ENCODE results near the gene IL6R.
A peak's percentile ranks its signal among the peaks of the same experiment; 100 is the strongest.
"Not testable (repeated sequence)": the region's sequence is repeated elsewhere in the genome, so short reads cannot be mapped to it uniquely, and the experiment has no call there.

Gene IL6R

GRCh38 chr1:154404984-154405746 lies at the start of gene IL6R:
IL6R (plus strand) TSS chr1:154405343; CDS start chr1:154405630, 287 bp downstream.
- DNase-seq (ENCODE audit: low read depth in 2 of 2) = peak in 1 of 2 donors; percentile 62

DNA sequence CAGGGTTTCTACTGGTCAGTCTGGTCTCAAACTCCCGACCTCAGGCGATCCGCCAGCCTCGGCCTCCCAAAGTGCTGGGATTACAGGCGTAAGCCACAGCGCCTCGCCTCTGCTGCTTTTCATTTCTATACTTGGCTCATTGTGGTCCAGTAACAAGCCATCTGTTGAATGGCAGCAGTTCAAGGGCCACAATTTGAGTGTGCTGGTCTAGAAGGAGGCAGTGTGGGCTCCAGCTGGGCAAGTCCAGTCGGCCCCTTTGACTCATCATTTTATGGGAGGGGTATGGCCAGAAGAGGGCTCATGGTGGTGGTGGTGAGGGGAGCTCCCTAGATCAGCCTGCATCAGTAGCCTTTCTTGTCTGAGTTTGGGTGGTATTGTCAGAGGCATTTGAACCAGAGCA lies 46.6 kb upstream of the IL6R start:
- no peak for DNase-seq (ENCODE audit: low read depth in 2 of 2)

DNA sequence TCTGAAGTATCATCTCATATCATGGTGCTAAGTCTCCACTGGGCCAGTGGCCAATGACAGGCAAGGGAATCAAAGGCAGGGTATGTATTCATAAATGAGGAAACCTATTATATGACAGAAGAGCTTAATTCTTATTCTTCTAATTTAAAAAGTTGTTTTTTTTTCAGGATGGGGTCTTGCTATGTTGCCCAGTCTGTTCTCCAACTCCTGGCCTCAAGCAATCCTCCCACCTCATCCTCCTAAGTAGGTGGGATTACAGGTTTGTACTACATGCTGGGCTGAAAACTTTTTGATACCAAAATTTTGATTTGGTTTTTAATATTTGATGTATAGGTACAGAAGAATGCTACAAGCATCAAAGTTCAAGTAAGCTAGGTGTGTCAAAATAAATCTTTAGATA lies 44.9 kb upstream of the IL6R start:
- no peak for DNase-seq (ENCODE audit: low read depth in 2 of 2)

- not testable (repeated sequence) for DNase-seq (ENCODE audit: low read depth in 2 of 2)
Measured at GRCh38 chr1:154360881-154361280, 44.3 kb upstream of the IL6R start.

DNA sequence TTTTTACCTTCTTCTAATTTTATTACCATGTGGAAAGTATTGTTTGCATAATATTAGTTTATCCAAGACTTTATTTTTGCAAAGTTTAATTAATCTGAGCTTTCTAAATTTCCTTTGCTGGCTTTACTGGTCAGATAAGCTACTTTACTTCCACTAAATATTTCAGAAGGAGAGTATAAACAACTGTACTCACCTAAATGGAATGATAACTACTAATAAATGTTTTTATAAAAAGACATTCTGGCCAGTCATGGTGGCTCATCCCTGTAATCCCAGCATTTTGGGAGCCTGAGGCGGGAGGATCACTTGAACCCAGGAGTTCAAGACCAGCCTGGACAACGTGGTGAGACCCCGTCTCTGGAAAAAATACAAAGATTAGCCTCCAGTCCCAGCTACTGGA lies 43.8 kb upstream of the IL6R start:
- no peak for DNase-seq (ENCODE audit: low read depth in 2 of 2)

DNA sequence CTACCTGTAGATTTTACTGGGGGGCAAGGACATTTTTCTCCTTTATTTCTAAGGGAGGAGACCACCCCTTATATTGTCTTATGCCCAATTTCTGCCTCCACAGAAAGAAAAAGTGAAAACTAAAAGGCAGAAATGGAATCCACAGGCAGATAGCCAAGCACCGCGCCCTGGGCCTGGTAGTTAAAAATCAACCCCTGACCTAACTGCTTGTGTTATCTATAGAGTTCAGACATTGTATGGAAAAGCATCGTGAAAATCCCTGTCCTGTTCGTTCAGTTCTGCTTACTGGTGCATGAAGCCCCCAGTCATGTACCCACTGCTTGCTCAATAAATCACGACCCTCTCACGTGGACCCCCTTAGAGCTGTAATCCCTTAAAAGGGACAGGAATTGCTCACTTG lies 33.7 kb upstream of the IL6R start:
- no peak for DNase-seq (ENCODE audit: low read depth in 2 of 2)

- not testable (repeated sequence) for DNase-seq (ENCODE audit: low read depth in 2 of 2)
Measured at GRCh38 chr1:154373777-154374357, 31.3 kb upstream of the IL6R start.

GRCh38 chr1:154379301-154379700 lies 25.8 kb upstream of the IL6R start:
- DNase-seq (ENCODE audit: low read depth in 2 of 2) = no peak

- no peak for DNase-seq (ENCODE audit: low read depth in 2 of 2)
Measured at GRCh38 chr1:154384650-154385489, 20.3 kb upstream of the IL6R start.

GRCh38 chr1:154386643-154387352 lies 18.3 kb upstream of the IL6R start:
- DNase-seq (ENCODE audit: low read depth in 2 of 2) = peak; percentile 74 to 82

DNA sequence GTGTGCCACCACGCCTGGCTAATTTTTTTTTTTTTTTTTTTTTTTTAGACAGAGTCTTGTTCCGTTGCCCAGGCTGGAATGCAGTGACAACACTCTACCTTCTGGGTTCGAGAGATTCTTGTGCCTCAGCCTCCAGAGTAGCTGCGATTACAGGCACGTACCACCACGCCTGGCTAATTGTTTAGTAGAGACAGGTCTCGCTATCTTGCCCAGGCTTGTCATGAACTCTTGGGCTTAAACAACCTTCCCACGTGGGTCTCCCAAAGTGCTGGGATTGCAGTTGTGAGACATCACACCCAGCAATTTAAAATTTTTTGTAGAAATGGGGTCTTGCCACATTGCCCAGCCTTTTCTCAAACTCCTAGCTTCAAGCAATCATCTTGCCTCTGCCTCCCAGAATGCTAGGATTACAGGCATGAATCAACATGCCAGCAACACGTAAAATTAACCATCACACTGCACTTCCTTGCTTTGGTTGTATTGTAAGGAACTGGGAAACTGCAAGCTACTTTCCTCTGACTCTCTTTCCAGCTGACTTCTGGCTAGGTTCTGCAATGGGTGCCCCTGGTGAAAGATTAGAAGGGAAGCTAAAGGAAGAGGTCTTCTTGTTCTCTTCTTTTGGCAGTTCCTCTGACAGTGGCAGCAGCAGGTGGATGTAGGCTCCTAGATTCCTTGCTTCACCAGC lies 13.9 kb upstream of the IL6R start:
- DNase-seq (ENCODE audit: low read depth in 2 of 2) = no peak

DNA sequence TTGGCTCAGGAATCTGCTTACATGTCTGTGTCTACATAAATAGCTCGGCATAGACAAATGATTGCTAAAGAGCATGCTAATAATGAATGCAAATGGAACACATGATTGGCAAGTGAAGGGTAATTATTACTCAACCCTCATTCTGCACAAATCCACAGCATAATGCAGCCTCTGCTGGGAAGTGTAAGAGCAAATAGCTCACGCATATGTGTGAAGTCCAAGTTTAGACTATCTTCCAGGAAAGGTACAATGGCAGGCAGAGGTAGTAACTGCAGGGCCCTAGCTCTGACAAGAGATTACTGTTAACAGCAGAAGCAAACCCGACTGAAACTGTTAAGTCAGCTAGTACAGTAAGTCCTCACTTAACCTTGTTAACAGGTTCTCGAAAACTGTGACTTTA lies 7.0 kb upstream of the IL6R start:
- DNase-seq (ENCODE audit: low read depth in 2 of 2) = no peak

DNA sequence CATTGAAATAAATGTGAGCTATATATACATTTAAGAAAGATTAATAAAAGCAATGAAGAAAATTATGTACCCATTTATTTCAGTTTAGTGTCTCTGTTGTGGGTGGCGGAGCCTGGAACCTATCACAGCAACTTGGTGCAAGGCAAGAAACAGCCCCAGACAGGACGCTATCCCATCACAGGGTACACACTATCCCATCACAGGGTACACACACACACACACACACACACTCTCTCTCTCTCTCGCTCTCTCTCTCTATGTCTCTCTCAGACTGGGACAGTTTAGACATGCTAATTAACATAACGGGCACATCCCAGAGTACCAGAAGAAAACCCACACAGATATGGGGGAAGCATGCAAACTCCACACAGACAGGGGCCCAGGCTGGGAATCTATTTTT lies 6.5 kb upstream of the IL6R start:
- no peak for DNase-seq (ENCODE audit: low read depth in 2 of 2)

DNA sequence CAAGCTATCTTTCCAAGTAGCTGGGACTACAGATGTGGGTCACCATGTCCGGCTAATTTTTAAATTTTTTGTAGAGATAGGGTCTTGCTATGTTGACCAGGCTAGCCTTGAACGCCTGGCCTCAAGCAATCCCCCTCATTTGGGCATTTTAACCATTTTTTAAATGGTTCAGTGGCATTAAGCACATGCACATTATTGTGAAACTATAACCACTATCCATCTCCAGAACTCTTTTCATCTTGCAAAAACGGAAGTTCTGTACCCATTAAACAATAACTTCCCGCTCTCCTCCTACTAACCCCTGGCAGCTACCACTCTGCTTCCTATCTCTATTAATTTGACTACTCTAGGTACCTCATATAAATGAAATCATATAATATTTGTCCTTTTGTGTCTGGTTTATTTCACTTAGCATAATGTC lies 4.8 kb upstream of the IL6R start:
- DNase-seq (ENCODE audit: low read depth in 2 of 2) = no peak

DNA sequence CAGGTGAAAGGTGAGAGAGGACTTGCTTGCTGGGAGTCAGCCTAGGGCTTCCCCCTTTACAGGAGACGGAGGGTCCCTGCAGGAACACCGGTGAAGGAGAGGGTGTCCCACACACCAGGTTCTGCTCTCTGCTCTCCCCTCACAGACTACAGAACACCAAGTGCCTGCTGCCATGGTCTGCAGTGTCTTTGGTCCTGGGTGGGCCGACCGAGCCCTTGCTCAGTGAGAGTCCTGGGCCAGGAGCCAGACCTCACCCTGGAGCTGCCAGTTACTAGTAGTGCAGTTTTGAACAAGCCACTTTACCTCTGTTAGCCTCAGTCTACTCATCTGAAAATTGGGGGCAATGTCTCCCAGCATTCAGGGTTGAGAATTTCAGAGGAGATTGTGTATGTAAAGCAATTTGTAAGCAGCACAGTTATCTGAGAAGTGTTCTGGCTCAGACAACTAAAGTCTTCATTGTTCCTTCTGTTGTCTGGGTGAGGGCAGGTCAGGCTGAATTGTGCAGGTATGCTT lies 2.7 kb upstream of the IL6R start:
- DNase-seq (ENCODE audit: low read depth in 2 of 2) = no peak

DNA sequence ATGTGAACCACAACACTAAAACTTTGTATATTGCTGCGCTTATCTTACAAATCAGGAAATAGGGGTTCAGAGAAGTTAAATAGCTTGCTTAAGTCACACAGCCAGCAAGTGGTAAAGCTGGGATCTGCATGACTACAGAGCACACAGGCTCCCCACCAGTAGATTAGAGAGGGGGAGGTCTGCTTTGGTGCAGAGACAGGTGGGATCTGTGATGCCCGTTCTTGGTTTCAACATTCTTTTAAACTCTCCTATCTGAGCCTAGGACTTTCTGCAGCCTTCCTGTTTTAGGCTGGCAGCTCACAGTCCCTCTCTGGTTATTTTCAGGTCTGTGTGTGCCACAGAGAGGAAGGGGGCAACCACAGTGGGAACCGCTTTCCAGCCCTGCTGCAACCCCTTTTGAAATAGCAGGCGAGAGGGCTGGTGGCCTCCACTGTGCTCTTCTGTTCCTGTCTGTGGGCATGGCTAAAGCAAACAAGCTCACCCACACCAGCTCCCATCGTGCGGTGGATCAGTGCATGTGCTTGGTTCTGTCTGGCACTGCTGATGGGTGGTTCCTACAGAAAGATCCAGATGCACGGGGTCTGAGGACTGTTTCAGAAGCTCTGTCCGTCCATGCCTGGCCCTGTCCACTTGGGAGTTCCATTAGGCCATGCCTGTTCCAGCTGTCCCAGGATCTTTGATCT lies 1.7 kb upstream of the IL6R start:
- no peak for DNase-seq (ENCODE audit: low read depth in 2 of 2)

- DNase-seq (ENCODE audit: low read depth in 2 of 2) = no peak
Measured at GRCh38 chr1:154403983-154404382, 1.2 kb upstream of the IL6R start.

GRCh38 chr1:154404511-154404931 lies 622 bp upstream of the IL6R start:
- DNase-seq (ENCODE audit: low read depth in 2 of 2) = no peak

GRCh38 chr1:154405747-154406571 lies 816 bp downstream of the IL6R start:
- peak in 1 of 2 donors; percentile 59 for DNase-seq (ENCODE audit: low read depth in 2 of 2)

GRCh38 chr1:154406572-154406879 lies 1.4 kb downstream of the IL6R start:
- DNase-seq (ENCODE audit: low read depth in 2 of 2) = no peak

Measured in stimulated activated CD4-positive, alpha-beta T cell treated with anti-CD3 and anti-CD28 coated beads, Interleukin-15, amount 100 ng/mL, for 48 hours (primary cell).